ENCODE results near the gene PTPRH.
"Not testable (repeated sequence)": the region's sequence is repeated elsewhere in the genome, so short reads cannot be mapped to it uniquely, and the experiment has no call there.

PTPRH gene

GRCh38 chr19:55156202-55157063 is 52.9 kb downstream of the PTPRH start:
- DNase-seq = peak; percentile 92

DNA sequence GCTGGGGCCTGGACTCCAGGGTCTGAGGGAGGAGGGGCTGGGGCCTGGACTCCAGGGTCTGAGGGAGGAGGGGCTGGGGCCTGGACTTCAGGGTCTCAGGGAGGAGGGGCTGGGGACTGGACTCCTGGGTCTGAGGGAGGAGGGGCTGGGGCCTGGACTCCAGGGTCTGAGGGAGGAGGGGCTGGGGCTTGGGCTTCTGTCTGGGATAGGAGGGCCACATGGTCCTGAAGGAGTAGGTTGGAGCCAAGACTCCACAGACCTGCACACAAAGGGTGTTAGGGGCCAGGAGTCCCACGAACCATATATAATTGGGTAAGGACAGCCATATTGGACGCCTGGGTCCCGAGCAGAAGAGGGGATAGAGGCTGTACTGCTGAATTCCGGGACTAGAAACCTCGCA is 53.5 kb downstream of the PTPRH start:
- not testable (repeated sequence) for DNase-seq

- no peak for DNase-seq
Observed at GRCh38 chr19:55153652-55154264, 55.5 kb downstream of the PTPRH start.

DNA sequence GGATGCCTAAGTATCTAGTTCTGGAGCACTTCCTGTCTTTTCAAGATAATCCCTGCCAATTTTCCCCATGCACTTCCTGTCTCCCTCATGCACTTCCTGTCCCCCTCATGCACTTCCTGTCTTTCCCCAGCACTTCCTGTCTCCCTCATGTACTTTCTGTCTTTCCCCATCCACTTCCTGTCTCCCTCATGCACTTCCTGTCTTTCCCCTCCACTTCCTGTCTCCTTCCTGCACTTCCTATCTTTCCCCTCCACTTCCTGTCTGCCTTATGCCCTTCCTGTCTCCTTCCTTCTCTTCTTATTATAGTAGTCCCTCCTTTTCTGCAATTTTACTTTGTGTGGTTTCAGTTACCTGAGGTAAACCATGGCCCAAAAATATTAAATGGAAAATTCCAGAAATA is 57.3 kb downstream of the PTPRH start:
- no peak for DNase-seq

DNA sequence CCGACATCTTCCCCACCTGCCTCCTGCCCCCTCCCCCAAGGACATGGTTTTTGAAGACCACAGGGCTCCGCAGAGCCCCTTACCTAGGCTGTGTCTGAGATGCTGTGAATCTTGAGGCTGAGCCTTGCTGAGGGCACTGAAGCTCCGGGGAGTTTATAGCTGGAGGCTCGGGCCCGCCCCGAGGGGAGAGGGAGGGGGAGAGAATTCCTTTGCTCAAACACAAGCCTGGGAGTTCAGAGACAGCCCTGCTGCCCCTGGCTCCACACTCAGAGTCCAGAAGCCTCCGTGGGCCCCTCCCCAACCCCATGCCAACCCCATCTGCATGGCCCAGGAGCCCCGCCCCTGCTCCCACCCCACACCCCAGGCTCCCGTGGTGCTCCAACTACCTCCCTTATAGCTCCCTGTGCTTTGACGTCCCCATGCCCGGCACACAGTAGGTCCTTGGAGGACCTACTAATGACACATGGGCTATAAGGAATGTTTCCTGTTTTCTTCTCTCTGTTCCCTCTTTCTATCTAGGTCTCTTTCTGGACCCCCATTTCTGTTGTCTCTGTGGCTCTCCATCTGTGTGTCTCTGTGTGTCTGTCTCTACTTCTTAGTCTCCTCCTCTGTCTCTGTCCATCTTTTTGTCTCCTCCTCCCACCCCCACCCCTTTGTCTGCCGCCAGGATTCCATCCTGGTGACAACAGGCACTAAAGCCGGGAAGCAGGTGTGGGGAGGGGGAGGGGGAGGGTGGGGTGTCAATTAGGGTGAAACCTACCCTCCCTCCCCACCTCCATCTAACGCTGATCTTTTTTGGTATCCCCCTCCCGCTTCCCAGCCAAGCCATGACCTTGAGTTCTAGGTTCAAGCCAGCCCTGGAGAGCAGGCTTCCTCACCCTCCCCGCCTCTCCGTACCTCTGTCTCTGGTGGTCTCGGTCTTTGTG is 60.0 kb downstream of the PTPRH start, which contains the start of gene TNNT1:
Gene TNNT1, minus strand, starts transcription at position 129 of the 926 bp plus-strand sequence. CDS start 2,049 bp downstream, outside the sequence.
- peak; percentile 85 for DNase-seq

- no peak for DNase-seq
Observed at GRCh38 chr19:55147545-55148251, 61.6 kb downstream of the PTPRH start.

- DNase-seq = peak; percentile 90
Observed at GRCh38 chr19:55146705-55147273, 62.5 kb downstream of the PTPRH start.

- no peak for DNase-seq
Observed at GRCh38 chr19:55146078-55146704, 63.1 kb downstream of the PTPRH start.

- no peak for DNase-seq
Observed at GRCh38 chr19:55145232-55145631, 64.1 kb downstream of the PTPRH start.

DNA sequence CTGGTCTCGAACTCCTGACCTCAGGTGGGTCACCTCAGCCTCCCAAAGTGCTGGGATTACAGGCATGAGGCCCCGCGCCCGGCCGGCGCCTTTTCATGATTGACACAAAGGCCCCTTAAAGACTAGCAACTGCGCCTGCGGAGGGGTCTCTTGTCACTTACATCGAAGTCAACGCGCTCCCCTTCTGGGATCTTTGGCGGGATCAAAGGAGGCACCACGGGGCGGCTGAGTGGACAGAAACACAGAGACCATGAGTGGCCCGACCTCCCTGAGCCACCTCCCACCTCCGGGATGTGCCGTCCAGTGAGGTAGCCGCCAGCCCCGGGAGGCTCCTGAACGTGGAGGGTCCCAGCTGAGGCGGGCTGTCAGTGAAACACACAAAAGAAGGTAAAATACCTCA is 67.6 kb downstream of the PTPRH start:
- DNase-seq = no peak

- no peak for DNase-seq
Observed at GRCh38 chr19:55137915-55138314, 71.4 kb downstream of the PTPRH start.

- no peak for DNase-seq
Observed at GRCh38 chr19:55136399-55137102, 72.8 kb downstream of the PTPRH start.

DNA sequence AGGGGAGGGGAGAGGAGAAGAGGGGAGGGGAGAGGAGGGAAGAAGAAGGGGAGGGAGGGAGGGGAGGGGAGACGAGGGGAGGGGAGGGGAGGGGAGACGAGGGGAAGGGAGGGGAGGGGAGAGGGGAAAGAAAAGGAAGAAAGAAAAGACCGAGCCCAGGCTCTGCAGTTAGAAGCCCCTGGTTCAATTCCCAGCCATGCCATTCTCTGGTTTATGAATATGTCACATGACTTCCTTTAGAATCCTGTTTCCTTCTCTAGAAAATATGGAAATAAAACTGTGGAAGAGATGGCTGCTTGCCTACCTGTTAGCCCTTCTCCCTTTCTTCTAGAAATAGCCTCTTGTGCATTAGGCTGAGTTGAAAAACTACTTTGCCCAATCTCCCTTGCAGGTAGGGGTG is 74.6 kb downstream of the PTPRH start:
- DNase-seq = no peak

DNA sequence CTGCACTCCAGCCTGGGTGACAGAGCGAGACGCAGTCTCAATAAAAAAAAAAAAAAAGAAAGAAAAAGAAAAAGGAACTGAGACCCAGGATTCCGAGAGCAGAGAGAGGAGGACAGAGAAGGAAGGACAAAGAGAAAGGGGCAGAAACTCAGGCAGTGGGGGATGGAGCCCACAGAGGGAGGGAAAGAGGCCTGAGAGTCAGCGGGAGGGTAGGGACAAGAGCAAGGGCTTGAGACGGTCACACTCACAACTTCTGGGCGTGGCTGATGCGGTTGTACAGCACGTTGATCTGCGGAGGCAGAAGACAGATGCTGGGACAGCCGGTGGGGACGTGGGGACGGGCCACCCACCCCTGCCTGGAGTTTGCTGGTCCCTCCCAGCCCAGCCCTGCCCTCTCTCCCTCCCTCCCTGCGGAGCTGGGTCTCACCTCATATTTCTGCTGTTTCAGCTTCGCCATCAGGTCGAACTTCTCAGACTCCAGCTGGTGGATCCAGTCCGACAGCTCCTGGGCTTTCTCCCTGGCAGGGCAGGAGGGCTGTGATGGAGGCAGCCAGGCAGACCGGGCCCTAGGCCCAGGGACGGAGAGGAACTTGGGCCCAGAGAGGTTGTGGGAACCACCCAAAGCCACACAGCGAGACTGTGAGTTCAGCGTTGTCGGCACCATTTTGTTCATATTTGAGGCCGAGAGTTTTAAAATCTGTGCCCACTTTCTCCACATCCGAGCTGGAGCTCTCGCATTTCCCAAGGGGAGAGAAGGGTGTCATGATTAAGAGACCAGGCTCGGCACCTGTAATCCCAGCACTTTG is 75.5 kb downstream of the PTPRH start:
- no peak for DNase-seq

GRCh38 chr19:55132453-55133129 is 76.7 kb downstream of the PTPRH start:
- no peak for DNase-seq

GRCh38 chr19:55131421-55131820 is 77.9 kb downstream of the PTPRH start:
- DNase-seq = no peak
